Transverse colon (tissue), 4 donors: ENCODE measurements around the gene LSAMP. TPM values are rescaled to one million over a fixed set of nuclear protein-coding genes. Genes with fewer than 3 reads are reported as not detected.

Experiments
- DNase-seq: peaks from one replicate; pipeline ENCODE4 v3.0.0-alpha.2; 2019
- H3K27ac ChIP-seq, 4 donors: fragments of 200-600 bp; sonication (generic); 2 replicates each; pipeline ENCODE4 v1.5.1; 2016 to 2018; ENCODE audit warnings: inconsistent platforms in 4 of 4
- H3K27me3 ChIP-seq: fragments of 200-600 bp; sonication (generic); 2 replicates; pipeline ENCODE4 v1.5.1; 2017; ENCODE audit warnings: inconsistent platforms
- H3K36me3 ChIP-seq, 4 donors: fragments of 200-600 bp; sonication (generic); 2 replicates each; pipeline ENCODE4 v1.5.1; 2017 to 2019; ENCODE audit warnings: inconsistent platforms in 4 of 4
- H3K4me1 ChIP-seq, 4 donors: fragments of 200-600 bp; sonication (generic); 2 replicates each; pipeline ENCODE4 v1.5.1; 2017 to 2020; ENCODE audit warnings: inconsistent platforms in 4 of 4
- H3K4me3 ChIP-seq, 4 donors: fragments of 200-600 bp; sonication (generic); 1 replicate in 1 of 4; 2 replicates in 3 of 4; pipeline versions ENCODE4 v1.5.1 to v1.6.1; 2017 to 2019; ENCODE audit warnings: inconsistent platforms in 4 of 4
- H3K9me3 ChIP-seq, 2 donors: fragments of 200-600 bp; sonication (generic); 2 replicates each; pipeline ENCODE4 v1.5.1; 2017 to 2019; ENCODE audit warnings: inconsistent platforms in 2 of 2
- EP300 ChIP-seq: sonication (generic); formaldehyde crosslinking; IDR thresholded peaks from one replicate; pipeline ENCODE4 v1.6.1; 2017; ENCODE audit warnings: antibody characterized with exemption, low read depth
- POLR2A ChIP-seq: fragments of 450-650 bp; IDR thresholded peaks from one replicate; pipeline ENCODE4 v1.6.1; 2016; ENCODE audit warnings: antibody characterized with exemption, mild to moderate bottlenecking, moderate library complexity
- POLR2AphosphoS5 ChIP-seq, 3 donors: sonication (generic); formaldehyde crosslinking; IDR thresholded peaks; one replicate each; pipeline ENCODE4 v1.6.1; 2016; ENCODE audit warnings: antibody characterized with exemption in 3 of 3
- WGBS, 2 donors: methylation state at CpG; one replicate each; pipeline ENCODE4 v1.1.5; 2018; ENCODE audit warnings: low coverage in 1 of 2; 5-methylcytosine and 5-hydroxymethylcytosine counted together
- in situ Hi-C, 4 donors: fragments of 200-750 bp; cut with MboI; loops; one replicate each; pipeline versions ENCODE4 v1.15.0 to v1.15.1; 2017; ENCODE audit warnings: low sequenced_read_pairs in 3 of 4, low pct_ligation_motif_present in 1 of 4, low pct_unique_long_range_greater_than_20kb in 1 of 4
- intact Hi-C: fragments of 100-400 bp; cut with DNase I; formaldehyde crosslinking; loops from one replicate; pipeline ENCODE4 v1.15.1; 2023; ENCODE audit warnings: low total_unique reads
- total RNA-seq, 4 donors: library from RNA; depleted of rRNA; stranded (reverse); fragments of >200 nt; gene quantifications; one replicate each; pipeline ENCODE4 v1.1.0, GENCODE V29; 2016
- TF ChIP-seq, protein P1 (sequence below), 5 experiments: fragments of 200-600 bp in 3 of 5; fragments of 450-650 bp in 2 of 5; sonication (generic) in 3 of 5; IDR thresholded peaks; 1 replicate in 2 of 5; 2 replicates in 3 of 5; pipeline ENCODE4 v1.5.1; 2016 to 2017; ENCODE audit warnings: antibody characterized with exemption in 5 of 5, inconsistent platforms in 3 of 5, mild to moderate bottlenecking in 2 of 5, moderate library complexity in 1 of 5

The LSAMP gene
- total RNA-seq, 4 donors from 2014 or later, result 3.4 to 8.2 (median 5.4) TPM

DNA sequence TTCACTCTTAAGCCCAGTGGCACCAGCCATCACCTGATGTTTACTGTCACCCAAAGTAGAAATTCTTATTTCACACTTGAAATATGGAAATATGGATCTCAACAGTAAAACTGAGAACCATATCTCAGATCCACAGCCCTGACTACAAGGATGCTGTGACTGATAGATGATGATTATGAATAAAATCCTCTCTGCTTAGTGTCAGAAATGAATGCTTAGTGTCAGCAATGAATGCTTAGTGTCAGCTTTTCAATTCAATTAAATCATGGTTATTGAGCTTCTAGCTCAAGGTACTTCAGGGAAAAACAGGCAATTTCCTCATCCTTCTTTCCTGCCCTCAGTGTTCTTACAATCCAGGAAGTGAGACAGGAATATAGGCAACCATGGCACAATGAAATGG is 392.3 kb downstream of the LSAMP start:
- no peaks in the 10 kb centered on the region for H3K27me3 ChIP-seq
- TF ChIP-seq POLR2A (no peak), POLR2AphosphoS5 (IDR thresholded peaks at IDR 0.05) (no peak)
- TF ChIP-seq, protein P1, sequence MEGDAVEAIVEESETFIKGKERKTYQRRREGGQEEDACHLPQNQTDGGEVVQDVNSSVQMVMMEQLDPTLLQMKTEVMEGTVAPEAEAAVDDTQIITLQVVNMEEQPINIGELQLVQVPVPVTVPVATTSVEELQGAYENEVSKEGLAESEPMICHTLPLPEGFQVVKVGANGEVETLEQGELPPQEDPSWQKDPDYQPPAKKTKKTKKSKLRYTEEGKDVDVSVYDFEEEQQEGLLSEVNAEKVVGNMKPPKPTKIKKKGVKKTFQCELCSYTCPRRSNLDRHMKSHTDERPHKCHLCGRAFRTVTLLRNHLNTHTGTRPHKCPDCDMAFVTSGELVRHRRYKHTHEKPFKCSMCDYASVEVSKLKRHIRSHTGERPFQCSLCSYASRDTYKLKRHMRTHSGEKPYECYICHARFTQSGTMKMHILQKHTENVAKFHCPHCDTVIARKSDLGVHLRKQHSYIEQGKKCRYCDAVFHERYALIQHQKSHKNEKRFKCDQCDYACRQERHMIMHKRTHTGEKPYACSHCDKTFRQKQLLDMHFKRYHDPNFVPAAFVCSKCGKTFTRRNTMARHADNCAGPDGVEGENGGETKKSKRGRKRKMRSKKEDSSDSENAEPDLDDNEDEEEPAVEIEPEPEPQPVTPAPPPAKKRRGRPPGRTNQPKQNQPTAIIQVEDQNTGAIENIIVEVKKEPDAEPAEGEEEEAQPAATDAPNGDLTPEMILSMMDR (IDR thresholded peaks at IDR 0.05), result no peak
- H3K4me1 ChIP-seq, result no peaks in the 10 kb centered on the region
- H3K36me3 ChIP-seq, result no peaks in the 10 kb centered on the region
- no peak overlapping the region for H3K27ac ChIP-seq
- in situ Hi-C loops (no loop called here), intact Hi-C loops (no loop called here)
- no peaks in the 10 kb centered on the region for H3K9me3 ChIP-seq
- H3K4me3 ChIP-seq, result no peak overlapping the region
- no peak for DNase-seq

DNA sequence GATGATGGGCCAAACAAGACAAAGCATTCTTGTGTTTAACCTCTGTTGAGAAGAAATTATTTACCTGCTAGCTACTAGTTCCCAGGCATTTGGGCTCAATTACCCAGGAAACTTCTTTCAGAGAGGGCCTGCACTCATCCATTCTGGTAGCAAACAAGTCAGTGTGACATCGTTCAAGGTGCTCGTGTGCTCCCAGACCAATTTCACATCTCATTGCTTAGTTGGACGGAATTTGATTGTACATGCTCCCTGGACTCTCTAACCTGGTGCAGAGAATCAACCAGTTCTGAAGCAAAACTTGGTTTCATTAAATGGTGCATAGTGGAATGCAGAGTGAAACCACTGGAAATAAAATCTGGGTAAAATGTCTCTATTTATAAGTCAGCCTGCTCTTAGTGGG is 392.7 kb downstream of the LSAMP start:
- no peaks in the 10 kb centered on the region for H3K9me3 ChIP-seq
- intact Hi-C loops (no loop called here), in situ Hi-C loops (no loop called here)
- no peak overlapping the region for H3K4me3 ChIP-seq
- H3K36me3 ChIP-seq, result no peaks in the 10 kb centered on the region
- no peaks in the 10 kb centered on the region for H3K4me1 ChIP-seq
- WGBS, 2 donors, result 69 to 75% methylated on average over 3 of the region's 3 CpGs
- no peaks in the 10 kb centered on the region for H3K27me3 ChIP-seq
- DNase-seq, result no peak
- H3K27ac ChIP-seq, result no peak overlapping the region
- TF ChIP-seq POLR2AphosphoS5 (IDR thresholded peaks at IDR 0.05) (no peak), POLR2A (no peak), EP300 (no peak)
- TF ChIP-seq, protein P1 (IDR thresholded peaks at IDR 0.05), result no peak

DNA sequence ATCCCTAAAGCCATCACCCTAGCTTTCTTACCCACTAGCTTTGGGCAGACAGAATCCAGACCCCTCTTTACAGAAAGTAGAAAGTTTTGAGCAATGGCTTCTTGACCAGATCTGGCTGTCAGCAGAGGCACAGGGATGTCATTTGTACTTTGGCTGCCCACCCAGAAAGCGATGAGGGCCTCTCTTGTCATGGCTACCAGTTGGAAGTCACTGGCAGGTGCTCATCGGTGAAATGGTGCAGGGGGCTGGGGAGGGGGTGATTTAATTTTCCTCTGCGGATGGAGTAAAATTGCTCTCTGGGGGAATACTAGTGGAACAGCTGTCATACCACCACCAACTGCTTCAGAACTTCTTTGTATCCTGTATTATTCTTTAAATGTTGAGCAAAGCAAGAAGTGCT is 393.7 kb downstream of the LSAMP start:
- in situ Hi-C loops, result no loop called here
- no peaks in the 10 kb centered on the region for H3K27me3 ChIP-seq
- TF ChIP-seq EP300 (no peak), POLR2A (no peak), POLR2AphosphoS5 (IDR thresholded peaks at IDR 0.05) (no peak)
- TF ChIP-seq, protein P1 (IDR thresholded peaks at IDR 0.05), result no peak
- 70 to 86% methylated on average over 2 to 3 of the region's 3 CpGs for WGBS, 2 donors
- H3K36me3 ChIP-seq, result no peaks in the 10 kb centered on the region
- H3K9me3 ChIP-seq, result no peaks in the 10 kb centered on the region
- H3K4me3 ChIP-seq, result no peak overlapping the region
- H3K27ac ChIP-seq, result no peak overlapping the region
- intact Hi-C loops, result no loop called here
- no peak for DNase-seq
- H3K4me1 ChIP-seq, result no peaks in the 10 kb centered on the region

- no peaks in the 10 kb centered on the region for H3K9me3 ChIP-seq
- no peaks in the 10 kb centered on the region for H3K36me3 ChIP-seq
- 55 to 67% methylated on average over 3 to 4 of the region's 4 CpGs for WGBS, 2 donors
- no peak overlapping the region for H3K27ac ChIP-seq
- H3K4me3 ChIP-seq, result no peak overlapping the region
- H3K27me3 ChIP-seq, result no peaks in the 10 kb centered on the region
- DNase-seq, result no peak
- intact Hi-C loops (no loop called here), in situ Hi-C loops (no loop called here)
- no peak for TF ChIP-seq EP300
- no peak for TF ChIP-seq POLR2AphosphoS5 (IDR thresholded peaks at IDR 0.05)
- no peak for TF ChIP-seq POLR2A
- TF ChIP-seq, protein P1 (IDR thresholded peaks at IDR 0.05), result no peak
- H3K4me1 ChIP-seq, result no peaks in the 10 kb centered on the region
Measured at GRCh38 chr3:116051040-116051439, 394.2 kb downstream of the LSAMP start.
